Endothelial cell of umbilical vein (primary cell): ENCODE results near the gene C6orf141. TPM values are rescaled to one million over a fixed set of nuclear protein-coding genes. Genes with fewer than 3 reads are reported as not detected.

ENCODE experiments used
- BruUV-seq: library from RNA; stranded (reverse); fragments of 400-500 nt; replicated peaks from 2 replicates; lab custom pipeline; 2021; lab: Mats Ljungman, UMichigan
- CTCF ChIA-PET: fragments of 300-600, 350-600 bp; sonication (Branson Sonifier 250); formaldehyde crosslinking; loops from one replicate; lab custom pipeline; 2021; ENCODE audit warnings: antibody characterized with exemption, inconsistent platforms; lab: Charles Lee
- POLR2A ChIA-PET: fragments of 300-600, 350-600 bp; sonication (Branson Sonifier 250); formaldehyde crosslinking; loops from one replicate; lab custom pipeline; 2021; ENCODE audit warnings: antibody characterized with exemption, inconsistent platforms; lab: Charles Lee
- DNase-seq: peaks from one replicate; pipeline ENCODE4 v3.0.0-alpha.2; 2011; ENCODE audit warnings: low read depth, low spot score
- FAIRE-seq: peaks from 2 replicates; lab custom pipeline; 2011; peaks lifted over from hg19 to GRCh38; lab: Jason Lieb, UNC
- H2AFZ ChIP-seq: 2 replicates; pipeline ENCODE4 v1.6.0; 2012; ENCODE audit warnings: low read depth, low read length, control low read depth, inconsistent platforms
- H3K27ac ChIP-seq: 2 replicates; pipeline ENCODE4 v1.5.1; 2011; ENCODE audit warnings: low read depth, mild to moderate bottlenecking, control low read depth, low read length, moderate library complexity; ENCODE audit not compliant: insufficient read depth
- H3K27me3 ChIP-seq, 2 experiments: 2 replicates each; pipeline versions ENCODE4 v1.6.0 to v1.6.1; 2011; ENCODE audit warnings: low read length in 2 of 2, mixed read lengths in 1 of 2; ENCODE audit not compliant: control insufficient read depth in 2 of 2, insufficient read depth in 2 of 2
- H3K36me3 ChIP-seq, 2 experiments: 2 replicates in 1 of 2; 3 replicates in 1 of 2; pipeline ENCODE4 v1.5.1; 2011; ENCODE audit warnings: low read length in 2 of 2, mild to moderate bottlenecking in 1 of 2, moderate library complexity in 1 of 2; ENCODE audit not compliant: control insufficient read depth in 2 of 2, insufficient read depth in 2 of 2; ENCODE audit errors: extremely low read depth in 1 of 2
- H3K4me1 ChIP-seq: 3 replicates; pipeline ENCODE4 v1.5.1; 2011; ENCODE audit warnings: mild to moderate bottlenecking, low read length; ENCODE audit not compliant: control insufficient read depth, insufficient read depth; ENCODE audit errors: extremely low read depth
- H3K4me2 ChIP-seq: 2 replicates; pipeline ENCODE4 v1.6.1; 2011; ENCODE audit warnings: low read length, control low read depth, mixed read lengths; ENCODE audit not compliant: insufficient read depth
- H3K4me3 ChIP-seq, 3 experiments: fragments of 200-600 bp in 1 of 3; sonication (generic), shearing (Covaris generic) in 1 of 3; replicated peaks in 1 of 3; 2 replicates each; pipeline ENCODE4 v1.5.1; 2011 to 2016; ENCODE audit warnings: control low read depth in 3 of 3, low read length in 3 of 3, mild to moderate bottlenecking in 2 of 3, inconsistent platforms in 1 of 3, low read depth in 1 of 3, moderate library complexity in 1 of 3; ENCODE audit not compliant: insufficient read depth in 1 of 3
- H3K79me2 ChIP-seq: 2 replicates; pipeline ENCODE4 v1.6.0; 2012; ENCODE audit warnings: low read length, inconsistent platforms; ENCODE audit not compliant: control insufficient read depth, insufficient read depth
- H3K9ac ChIP-seq: replicated peaks from 2 replicates; pipeline ENCODE3; 2011; ENCODE audit warnings: low read length, control low read depth; ENCODE audit not compliant: insufficient read depth; ENCODE audit errors: extremely low read depth
- H3K9me1 ChIP-seq: replicated peaks from 3 replicates; pipeline ENCODE4 v1.6.0; 2011; ENCODE audit warnings: mild to moderate bottlenecking, low read length; ENCODE audit not compliant: control insufficient read depth, insufficient read depth; ENCODE audit errors: extremely low read depth
- H3K9me3 ChIP-seq: replicated peaks from 2 replicates; pipeline ENCODE4 v1.5.1; 2012; ENCODE audit warnings: low read length, inconsistent platforms; ENCODE audit not compliant: control insufficient read depth, insufficient read depth
- H4K20me1 ChIP-seq: replicated peaks from 2 replicates; pipeline ENCODE3; 2011; ENCODE audit warnings: mild to moderate bottlenecking, low read length; ENCODE audit not compliant: control insufficient read depth, insufficient read depth; ENCODE audit errors: extremely low read depth
- CTCF ChIP-seq, 2 donors: IDR thresholded peaks; 1 replicate in 1 of 2; 2 replicates in 1 of 2; pipeline ENCODE4 v1.5.1; 2011; ENCODE audit warnings: low read length in 2 of 2, mild to moderate bottlenecking in 2 of 2, moderate library complexity in 2 of 2, control low read depth in 1 of 2, inconsistent platforms in 1 of 2, low read depth in 1 of 2; ENCODE audit not compliant: insufficient read depth in 1 of 2; ENCODE audit errors: extremely low read depth in 1 of 2
- EZH2 ChIP-seq: IDR thresholded peaks from 2 replicates; pipeline ENCODE4 v1.6.1; 2012; ENCODE audit warnings: borderline replicate concordance, low read depth, mild to moderate bottlenecking, moderate library complexity, low read length, inconsistent platforms; ENCODE audit not compliant: severe bottlenecking
- FOS ChIP-seq: IDR thresholded peaks from 2 replicates; pipeline ENCODE4 v1.6.1; 2011; ENCODE audit warnings: mild to moderate bottlenecking, low read length, moderate library complexity, borderline replicate concordance; ENCODE audit not compliant: insufficient read depth
- GATA2 ChIP-seq: IDR thresholded peaks from 2 replicates; pipeline ENCODE4 v1.7.0; 2011; ENCODE audit warnings: low read depth, mild to moderate bottlenecking, moderate library complexity, mixed read lengths, low read length; ENCODE audit not compliant: insufficient read length, insufficient read depth
- JUN ChIP-seq: IDR thresholded peaks from 2 replicates; pipeline ENCODE4 v1.6.1; 2011; ENCODE audit warnings: borderline replicate concordance, low read depth; ENCODE audit not compliant: insufficient read length, insufficient read depth
- MAX ChIP-seq: IDR thresholded peaks from 2 replicates; pipeline ENCODE4 v1.6.1; 2011; ENCODE audit not compliant: insufficient read depth, insufficient read length
- MYC ChIP-seq: IDR thresholded peaks from one replicate; pipeline ENCODE4 v1.6.1; 2011; ENCODE audit warnings: mild to moderate bottlenecking, low read depth, low read length
- POLR2A ChIP-seq: IDR thresholded peaks from 2 replicates; pipeline ENCODE4 v1.6.1; 2012; ENCODE audit warnings: low read depth, mild to moderate bottlenecking, control low read depth, low read length
- POLR2AphosphoS5 ChIP-seq: IDR thresholded peaks from 2 replicates; pipeline ENCODE4 v1.6.1; 2012; ENCODE audit warnings: low read depth, mild to moderate bottlenecking, control low read depth, low read length, moderate library complexity; ENCODE audit not compliant: insufficient read depth
- dilution Hi-C: fragments of 300-500 bp; cut with MboI; formaldehyde crosslinking; loops from one replicate; pipeline ENCODE4 v1.15.0; 2019; ENCODE audit warnings: low sequenced_read_pairs; ENCODE audit not compliant: extremely low pct_ligation_motif_present
- intact Hi-C: fragments of 100-400 bp; cut with micrococcal nuclease; formaldehyde crosslinking; loops from one replicate; pipeline ENCODE4 v1.10.0; 2022
- polyA plus RNA-seq, 4 experiments: library from polyadenylated mRNA; depleted of rRNA in 3 of 4; stranded (reverse) in 3 of 4; unstranded in 1 of 4; fragments of >200 nt; gene quantifications; 2 replicates each; pipeline versions ENCODE4 v1.2.1 to v1.2.3, GENCODE V29; 2011 to 2012; ENCODE audit warnings: missing spikeins in 1 of 4
- total RNA-seq: library from RNA; stranded (reverse); gene quantifications from 2 replicates; pipeline ENCODE4 v1.2.3, GENCODE V29; 2021

Gene C6orf141
- total and polyA plus RNA-seq, 2 donors (not counting 3 experiments of a cell fraction or from before 2014, with no cell fraction given): 5.7 to 15.5 TPM

GRCh38 chr6:49579649-49580048 lies 29.2 kb downstream of the C6orf141 start:
- intact Hi-C loops (no loop called here), dilution Hi-C loops (no loop called here)
- Histone ChIP-seq H3K4me1 (no peaks in the 10 kb centered on the region), H3K27me3 (peaks cover 0 to 2% of the 10 kb centered on the region in 2 experiments), H3K9me1 (no peaks in the 10 kb centered on the region), H4K20me1 (no peaks in the 10 kb centered on the region), H3K4me2 (no peak overlapping the region), H3K27ac (no peak overlapping the region), H3K9ac (no peak overlapping the region), H3K79me2 (no peaks in the 10 kb centered on the region), H3K36me3 (no peaks in the 10 kb centered on the region), H3K9me3 (no peaks in the 10 kb centered on the region), H3K4me3 (no peak overlapping the region), H2AFZ (no peak overlapping the region)
- no TSS peak for BruUV-seq
- POLR2A ChIA-PET: no interaction called here
- TF ChIP-seq FOS (no peak), POLR2AphosphoS5 (no peak), EZH2 (no peak), GATA2 (no peak), POLR2A (no peak), CTCF (IDR thresholded peaks at IDR 0.05; ENCODE audit: extremely low read depth in 1 of 2, insufficient read depth in 1 of 2, low read depth in 1 of 2, low read length in 2 of 2) (no peak), JUN (no peak), MYC (no peak), MAX (no peak)
- FAIRE-seq: no peak
- DNase-seq: no peak
- CTCF ChIA-PET: no interaction called here
